ENCODE measurements around the gene TMPRSS6. TPM values are rescaled to one million over a fixed set of nuclear protein-coding genes. Genes with fewer than 3 reads are reported as not detected.

TMPRSS6 gene
- polyA plus RNA-seq, 1 experiment = not detected

GRCh38 chr22:37121887-37122591 is 12.5 kb upstream of the TMPRSS6 start:
- POLR2A ChIA-PET = no interaction called here
- Histone ChIP-seq H3K36me3 (ENCODE audit: control insufficient read depth, insufficient read depth, low read length) (no peaks in the 10 kb centered on the region), H3K27me3 (ENCODE audit: control insufficient read depth, insufficient read depth, low read length) (peaks cover 5% of the 10 kb centered on the region), H3K4me3 (ENCODE audit: low read depth, low read length) (no peak overlapping the region)
- TF ChIP-seq, protein P1, sequence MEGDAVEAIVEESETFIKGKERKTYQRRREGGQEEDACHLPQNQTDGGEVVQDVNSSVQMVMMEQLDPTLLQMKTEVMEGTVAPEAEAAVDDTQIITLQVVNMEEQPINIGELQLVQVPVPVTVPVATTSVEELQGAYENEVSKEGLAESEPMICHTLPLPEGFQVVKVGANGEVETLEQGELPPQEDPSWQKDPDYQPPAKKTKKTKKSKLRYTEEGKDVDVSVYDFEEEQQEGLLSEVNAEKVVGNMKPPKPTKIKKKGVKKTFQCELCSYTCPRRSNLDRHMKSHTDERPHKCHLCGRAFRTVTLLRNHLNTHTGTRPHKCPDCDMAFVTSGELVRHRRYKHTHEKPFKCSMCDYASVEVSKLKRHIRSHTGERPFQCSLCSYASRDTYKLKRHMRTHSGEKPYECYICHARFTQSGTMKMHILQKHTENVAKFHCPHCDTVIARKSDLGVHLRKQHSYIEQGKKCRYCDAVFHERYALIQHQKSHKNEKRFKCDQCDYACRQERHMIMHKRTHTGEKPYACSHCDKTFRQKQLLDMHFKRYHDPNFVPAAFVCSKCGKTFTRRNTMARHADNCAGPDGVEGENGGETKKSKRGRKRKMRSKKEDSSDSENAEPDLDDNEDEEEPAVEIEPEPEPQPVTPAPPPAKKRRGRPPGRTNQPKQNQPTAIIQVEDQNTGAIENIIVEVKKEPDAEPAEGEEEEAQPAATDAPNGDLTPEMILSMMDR (IDR thresholded peaks at IDR 0.05; ENCODE audit: insufficient read depth, low read depth, low read length) = 0 out of 2 replicates have a peak, but pooled peaks have one; percentile 4
- DNase-seq (ENCODE audit: low read depth) = peak; percentile 10
- CTCF ChIA-PET = interaction anchor here (0.8 to 1.4 kb wide), 3 partner anchors 36 to 108 kb away, joined by 3 to 4 read pairs (median 3); no protein-coding TSS in a partner anchor

DNA sequence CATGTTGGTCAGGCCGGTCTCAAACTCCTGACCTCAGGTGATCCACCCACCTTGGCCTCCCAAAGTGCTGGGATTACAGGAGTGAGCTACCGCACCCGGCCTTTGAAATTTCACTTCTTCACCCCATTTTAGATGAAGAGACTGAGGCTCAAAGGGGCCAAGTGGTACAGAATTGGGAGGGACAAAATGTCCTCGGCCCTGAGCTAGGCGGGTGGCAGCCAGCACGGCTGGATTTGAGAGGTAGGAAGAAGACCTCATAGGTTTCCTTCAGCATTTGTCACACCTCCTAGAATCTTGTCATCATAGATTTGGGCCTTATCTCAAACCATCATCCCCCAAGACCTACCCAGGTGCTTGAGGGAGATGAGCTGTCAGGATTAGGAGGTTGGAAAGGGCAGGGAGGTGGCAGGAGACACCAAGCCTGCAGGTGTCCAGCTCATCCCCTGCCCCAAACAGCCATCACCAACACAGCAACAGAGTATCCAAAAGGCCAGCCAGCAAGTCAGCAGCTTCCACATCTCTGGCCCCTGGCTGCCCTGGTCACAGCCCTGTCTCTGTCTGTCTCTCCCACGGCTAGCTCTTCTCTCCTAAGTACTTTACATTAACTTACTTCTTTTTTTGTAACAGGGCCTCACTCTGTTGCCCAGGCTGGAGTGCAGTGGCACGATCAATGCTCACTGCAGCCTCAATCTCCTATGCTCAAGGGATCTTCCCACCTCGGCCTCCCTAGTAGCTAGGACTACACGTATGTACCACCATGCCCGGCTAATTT is 11.2 kb upstream of the TMPRSS6 start:
- TF ChIP-seq, protein P1 (IDR thresholded peaks at IDR 0.05; ENCODE audit: insufficient read depth, low read depth, low read length) = no peak
- Histone ChIP-seq H3K4me3 (ENCODE audit: low read depth, low read length) (no peak overlapping the region), H3K36me3 (ENCODE audit: control insufficient read depth, insufficient read depth, low read length) (no peaks in the 10 kb centered on the region), H3K27me3 (ENCODE audit: control insufficient read depth, insufficient read depth, low read length) (peaks cover 5% of the 10 kb centered on the region)
- DNase-seq (ENCODE audit: low read depth) = no peak
- ChIA-PET CTCF (interaction anchor here (0.7 to 1.4 kb wide), 5 partner anchors 41 to 547 kb away, joined by 3 to 5 read pairs (median 3); no protein-coding TSS in a partner anchor), POLR2A (no interaction called here)

GRCh38 chr22:37119872-37120271 is 10.4 kb upstream of the TMPRSS6 start:
- ChIA-PET CTCF (interaction anchor here (0.7 to 1.4 kb wide), 2 partner anchors 25 to 40 kb away, joined by 3 to 5 read pairs; no protein-coding TSS in a partner anchor), POLR2A (no interaction called here)
- Histone ChIP-seq H3K27me3 (ENCODE audit: control insufficient read depth, insufficient read depth, low read length) (peaks cover 8% of the 10 kb centered on the region), H3K36me3 (ENCODE audit: control insufficient read depth, insufficient read depth, low read length) (no peaks in the 10 kb centered on the region), H3K4me3 (ENCODE audit: low read depth, low read length) (no peak overlapping the region)
- TF ChIP-seq, protein P1 (IDR thresholded peaks at IDR 0.05; ENCODE audit: insufficient read depth, low read depth, low read length) = no peak
- no peak for DNase-seq (ENCODE audit: low read depth)

GRCh38 chr22:37118083-37118482 is 8.6 kb upstream of the TMPRSS6 start:
- Histone ChIP-seq H3K4me3 (ENCODE audit: low read depth, low read length) (no peak overlapping the region), H3K27me3 (ENCODE audit: control insufficient read depth, insufficient read depth, low read length) (peaks cover 12% of the 10 kb centered on the region), H3K36me3 (ENCODE audit: control insufficient read depth, insufficient read depth, low read length) (no peaks in the 10 kb centered on the region)
- POLR2A ChIA-PET = no interaction called here
- CTCF ChIA-PET = no interaction called here
- DNase-seq (ENCODE audit: low read depth) = no peak
- TF ChIP-seq, protein P1 (IDR thresholded peaks at IDR 0.05; ENCODE audit: insufficient read depth, low read depth, low read length) = no peak

GRCh38 chr22:37117092-37117491 is 7.6 kb upstream of the TMPRSS6 start:
- DNase-seq (ENCODE audit: low read depth) = no peak
- H3K36me3 ChIP-seq (ENCODE audit: control insufficient read depth, insufficient read depth, low read length) = no peaks in the 10 kb centered on the region
- no peak overlapping the region for H3K4me3 ChIP-seq (ENCODE audit: low read depth, low read length)
- ChIA-PET CTCF (no interaction called here), POLR2A (no interaction called here)
- peaks cover 12% of the 10 kb centered on the region for H3K27me3 ChIP-seq (ENCODE audit: control insufficient read depth, insufficient read depth, low read length)
- TF ChIP-seq, protein P1 (IDR thresholded peaks at IDR 0.05; ENCODE audit: insufficient read depth, low read depth, low read length) = no peak

Data from BJ (cell line).